NCI-H1048 (cell line): ENCODE data around the gene DNTT.

Experiments used
- DNase-seq: peaks from one replicate; lab custom pipeline; 2025; lab: John Stamatoyannopoulos, UW

Gene DNTT

GRCh38 chr10:96342402-96342801, 38.2 kb downstream of the DNTT start:
- DNase-seq: no peak

DNA sequence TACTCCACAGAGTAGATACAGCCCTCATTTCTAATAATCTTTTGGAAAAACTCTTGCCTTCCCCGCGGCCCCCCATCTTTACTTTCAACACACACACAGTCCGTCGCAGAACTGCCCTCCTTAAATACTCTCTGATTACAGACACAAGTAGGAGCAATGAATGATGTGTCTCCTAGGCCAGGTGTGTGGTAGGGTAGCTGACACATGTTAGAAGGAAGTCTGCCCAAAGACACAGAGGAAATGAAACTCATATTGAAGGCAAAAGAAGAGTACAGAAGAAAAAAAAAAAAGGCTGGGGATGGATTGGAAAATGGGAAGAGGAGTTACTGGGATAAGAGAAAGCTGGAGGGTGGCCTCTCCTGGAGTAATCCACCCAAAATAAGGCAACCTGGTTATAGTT, 39.9 kb downstream of the DNTT start:
- no peak for DNase-seq

DNA sequence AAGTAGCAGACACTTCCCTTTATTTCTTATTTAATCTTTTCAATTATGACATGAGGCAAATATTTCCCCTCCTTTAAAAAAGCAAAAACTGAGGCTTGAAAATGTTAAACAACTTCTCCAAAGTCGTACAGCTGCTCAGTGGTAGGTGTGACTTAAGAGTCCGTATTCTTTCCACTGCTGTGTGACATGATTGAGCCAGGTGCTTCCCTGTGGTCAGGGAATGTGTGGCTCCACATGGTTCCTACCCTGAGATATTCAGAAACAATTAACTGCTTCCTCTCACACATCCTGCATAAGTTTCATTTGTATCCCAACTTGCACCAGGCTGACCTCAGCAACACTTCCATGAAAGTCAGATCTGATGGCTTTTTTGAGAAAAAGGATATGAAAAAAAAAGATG, 41.0 kb downstream of the DNTT start:
- DNase-seq: no peak

- no peak for DNase-seq
Measured at GRCh38 chr10:96346295-96346694, 42.1 kb downstream of the DNTT start.

DNA sequence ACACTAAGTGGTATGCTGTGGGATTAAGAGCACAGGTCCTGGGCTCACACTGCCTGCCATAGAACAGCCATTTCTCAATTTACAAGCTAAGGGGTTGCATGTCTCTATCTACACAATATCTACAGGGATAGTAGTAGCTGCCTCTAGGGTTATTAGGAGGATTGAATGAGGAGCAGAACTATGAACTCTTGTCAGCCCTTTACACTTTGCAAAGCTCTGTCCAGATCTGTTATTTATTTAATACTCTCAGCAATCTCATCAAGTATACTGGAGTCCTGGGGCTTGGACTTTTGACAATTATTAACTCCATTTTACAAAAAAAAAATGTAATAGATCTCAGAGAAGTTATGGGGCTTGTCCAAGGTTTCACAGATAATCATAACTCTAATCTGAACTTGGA, 47.8 kb downstream of the DNTT start:
- no peak for DNase-seq

GRCh38 chr10:96352582-96352981, 48.3 kb downstream of the DNTT start:
- DNase-seq: no peak

DNA sequence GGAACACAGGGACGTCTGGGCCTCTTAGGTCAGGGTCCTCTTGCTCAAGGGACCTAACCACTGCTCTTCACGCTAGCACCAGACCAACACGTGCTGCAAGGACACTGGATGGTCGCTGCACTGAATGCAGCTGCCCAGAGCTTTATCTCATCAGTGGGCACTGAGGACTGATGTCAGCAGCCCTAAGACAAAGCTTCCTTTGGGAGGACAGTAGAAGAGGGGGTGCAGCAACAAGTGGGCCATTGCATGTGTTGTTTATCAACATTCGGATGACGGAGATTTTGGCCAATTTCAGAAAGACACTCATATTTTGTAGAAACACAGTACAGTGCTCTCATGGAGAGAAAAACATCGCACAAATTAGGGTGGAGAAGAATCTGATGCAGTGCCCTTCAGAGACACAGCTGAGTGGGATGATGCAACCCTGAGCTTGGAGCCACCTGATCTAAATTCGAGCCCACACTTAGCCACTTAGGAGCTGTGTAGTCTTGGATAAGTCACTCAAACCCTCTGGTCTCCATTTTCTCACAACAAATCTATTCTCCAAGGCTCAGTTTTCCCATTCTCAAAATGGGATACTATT, 52.9 kb downstream of the DNTT start:
- DNase-seq: no peak

GRCh38 chr10:96358851-96359540, 54.8 kb downstream of the DNTT start, which contains the start of gene OPALIN:
TSS of gene OPALIN (minus strand) at chr10:96359002. CDS start at chr10:96358896, 106 bp downstream.
- no peak for DNase-seq

DNA sequence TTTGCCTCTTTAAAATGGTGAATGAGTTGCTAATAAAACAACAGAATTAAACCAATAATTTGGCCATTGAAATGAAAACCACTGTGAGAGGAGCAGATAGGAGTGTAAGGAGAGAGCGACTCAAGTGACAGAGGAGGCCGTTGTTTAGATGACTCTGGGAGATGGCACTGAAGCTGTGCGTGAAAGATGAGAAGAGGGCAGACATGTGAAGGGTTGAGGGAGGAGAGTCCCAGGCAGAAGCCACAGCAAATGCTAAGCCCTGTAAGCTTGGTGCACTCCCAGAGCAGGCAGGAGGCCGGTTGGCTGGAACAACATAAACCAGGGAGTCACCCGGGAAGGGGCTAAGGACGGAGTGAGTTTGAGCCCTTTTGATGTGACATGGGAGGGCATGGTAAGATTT, 55.4 kb downstream of the DNTT start:
- DNase-seq: no peak

GRCh38 chr10:96360331-96360730, 56.1 kb downstream of the DNTT start:
- no peak for DNase-seq

- no peak for DNase-seq
Measured at GRCh38 chr10:96360766-96361165, 56.5 kb downstream of the DNTT start.

- no peak for DNase-seq
Measured at GRCh38 chr10:96365571-96365970, 61.3 kb downstream of the DNTT start.

DNA sequence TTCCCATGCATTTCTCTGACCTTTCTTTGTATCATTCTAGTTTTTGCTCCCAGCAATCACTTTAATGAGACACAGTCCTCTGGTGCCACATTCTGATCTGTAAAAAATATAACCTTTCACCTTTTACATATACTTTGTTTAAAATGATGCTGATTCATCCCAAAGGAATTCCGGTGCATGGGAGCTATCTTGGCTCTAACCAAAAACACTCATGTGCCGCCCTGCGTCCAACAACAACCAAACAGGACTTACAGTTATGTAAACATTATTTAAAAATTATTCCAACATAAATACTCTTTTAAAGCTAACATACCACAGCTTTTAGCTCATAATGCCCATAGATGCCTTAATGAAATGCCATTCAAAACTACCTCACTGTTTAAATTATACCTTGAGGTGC, 62.3 kb downstream of the DNTT start:
- no peak for DNase-seq

GRCh38 chr10:96367470-96367869, 63.2 kb downstream of the DNTT start:
- no peak for DNase-seq

DNA sequence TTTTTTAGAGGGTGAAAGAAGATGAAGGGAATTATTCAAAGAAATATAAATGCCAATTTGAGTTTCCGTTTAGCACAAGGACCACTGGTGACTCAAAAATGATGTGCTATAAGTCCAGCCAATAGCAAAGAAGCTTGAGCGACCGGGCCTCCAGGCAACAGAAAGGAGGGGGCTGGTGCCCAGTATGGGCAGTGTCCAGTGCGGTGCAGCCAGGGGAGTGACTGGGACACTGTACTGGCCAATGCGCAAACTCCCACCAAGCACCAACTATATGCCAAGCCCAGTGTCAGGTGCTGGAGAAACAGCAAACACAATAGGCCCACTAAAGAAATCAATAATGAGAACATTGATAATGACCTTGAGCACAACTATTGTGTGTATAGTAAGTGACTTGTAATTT, 64.7 kb downstream of the DNTT start:
- DNase-seq: no peak

DNA sequence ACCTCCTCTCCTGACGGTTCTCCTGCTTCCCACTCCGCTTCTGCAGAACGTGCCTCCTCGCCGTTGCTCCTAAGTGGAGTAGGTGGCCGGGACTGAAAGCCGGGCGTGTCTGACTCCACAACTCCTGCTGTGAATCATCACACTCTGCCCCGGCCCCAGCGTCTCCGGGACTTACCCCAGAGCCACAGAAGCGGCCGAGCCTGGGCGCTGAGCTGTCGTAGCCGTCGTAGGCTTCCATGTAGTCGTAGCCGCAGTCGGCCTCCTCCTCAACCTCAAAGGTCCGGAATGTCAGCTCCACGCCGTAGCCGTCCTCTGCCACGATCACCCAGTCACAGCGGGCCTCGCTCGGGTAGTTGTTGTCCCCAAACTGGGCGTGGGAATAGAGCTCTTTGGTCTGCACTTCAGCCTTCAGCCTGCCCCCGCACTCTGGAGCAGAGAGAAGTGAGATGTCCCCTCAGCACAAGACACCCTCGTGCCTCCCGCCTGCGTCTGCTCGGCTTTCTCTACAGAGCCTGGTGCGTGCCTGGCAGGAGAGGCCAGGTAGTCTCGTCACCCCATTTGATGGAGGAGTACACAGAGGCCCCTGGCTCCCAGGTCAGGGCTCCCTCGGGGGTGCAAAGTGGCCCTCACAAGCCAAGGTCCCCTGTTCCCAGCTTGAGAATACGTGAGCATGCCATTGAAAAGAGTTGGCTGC, 65.8 kb downstream of the DNTT start:
- no peak for DNase-seq

- no peak for DNase-seq
Measured at GRCh38 chr10:96370584-96371157, 66.4 kb downstream of the DNTT start.

DNA sequence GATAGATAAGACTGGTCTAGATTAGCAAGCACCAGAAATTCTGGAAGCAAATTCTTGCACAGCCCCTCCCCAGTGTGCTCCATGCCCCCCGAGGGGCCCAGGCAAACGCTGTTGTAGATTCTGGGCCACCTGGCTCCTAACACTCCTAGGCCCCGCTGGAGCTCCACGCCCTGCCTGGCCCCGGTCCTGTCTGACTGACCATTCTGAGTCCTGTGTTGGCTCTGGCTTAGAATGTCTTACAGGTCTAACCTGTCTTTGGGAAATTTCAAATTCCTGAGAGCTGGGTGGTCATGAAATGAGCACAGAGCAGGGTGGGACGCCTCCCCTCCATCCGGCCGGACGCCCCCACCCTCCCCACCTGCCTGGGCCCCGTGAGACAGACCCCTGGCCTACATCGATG, 67.1 kb downstream of the DNTT start:
- DNase-seq: no peak

DNA sequence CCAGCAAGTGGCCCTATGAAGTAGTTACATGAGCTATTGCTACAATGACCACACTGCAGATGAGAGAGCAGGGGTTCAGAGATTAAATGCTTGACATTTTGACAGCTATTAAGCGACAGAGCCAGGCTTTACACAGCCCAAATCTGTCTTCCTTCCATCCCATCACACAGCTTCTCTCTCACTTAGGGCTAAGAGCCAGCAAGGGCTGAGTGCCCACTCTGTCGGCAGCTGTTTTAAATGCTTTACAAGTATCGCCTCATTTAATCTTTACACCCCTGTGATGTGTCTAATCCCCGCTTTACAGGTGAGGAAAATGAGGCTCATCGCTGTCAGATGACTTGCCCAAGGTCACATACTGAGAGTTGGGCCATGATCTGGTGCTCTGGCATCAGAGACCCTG, 69.8 kb downstream of the DNTT start:
- no peak for DNase-seq

- DNase-seq: no peak
Measured at GRCh38 chr10:96374639-96374984, 70.4 kb downstream of the DNTT start.

DNA sequence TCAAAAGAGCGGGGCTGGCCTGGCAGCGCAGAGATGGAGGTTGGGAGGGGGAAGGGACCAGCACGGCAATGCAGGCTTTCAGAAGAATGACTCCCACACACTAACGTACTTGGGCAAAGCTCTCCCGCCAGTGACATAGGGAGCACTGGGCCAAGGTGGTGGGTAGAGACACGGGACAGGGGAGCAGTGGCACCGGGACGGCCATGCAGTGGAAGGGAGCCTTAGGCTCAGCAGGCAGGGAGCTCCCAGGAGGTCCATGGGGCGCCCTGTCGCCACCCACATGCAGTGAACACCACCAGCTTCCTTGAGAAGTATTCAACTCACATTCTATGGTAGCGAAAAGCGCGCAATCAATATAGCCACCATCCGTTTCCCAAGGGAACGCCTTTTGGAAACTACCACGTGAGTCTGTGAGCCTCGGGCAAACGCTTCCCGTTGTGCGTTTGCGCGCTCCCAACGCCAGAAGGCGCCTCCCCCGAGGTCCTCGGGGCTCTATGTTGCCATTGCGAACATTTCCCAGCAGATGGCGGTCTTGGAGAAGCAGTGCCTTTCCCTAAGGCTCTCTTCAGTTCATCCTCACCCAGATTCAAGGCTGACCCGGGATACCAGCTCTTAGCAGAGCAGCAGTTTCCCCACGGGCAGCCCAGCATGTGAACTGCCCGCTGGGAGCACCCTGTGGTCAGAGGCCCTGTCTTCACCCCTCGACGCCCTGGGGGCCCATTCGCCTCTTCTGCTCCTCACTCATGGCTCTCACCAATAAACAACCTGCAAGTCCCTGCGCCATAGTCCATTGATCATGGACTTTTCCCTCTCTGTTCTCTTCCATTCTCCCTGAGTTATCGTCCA, 71.0 kb downstream of the DNTT start:
- DNase-seq: peak; percentile 37

DNA sequence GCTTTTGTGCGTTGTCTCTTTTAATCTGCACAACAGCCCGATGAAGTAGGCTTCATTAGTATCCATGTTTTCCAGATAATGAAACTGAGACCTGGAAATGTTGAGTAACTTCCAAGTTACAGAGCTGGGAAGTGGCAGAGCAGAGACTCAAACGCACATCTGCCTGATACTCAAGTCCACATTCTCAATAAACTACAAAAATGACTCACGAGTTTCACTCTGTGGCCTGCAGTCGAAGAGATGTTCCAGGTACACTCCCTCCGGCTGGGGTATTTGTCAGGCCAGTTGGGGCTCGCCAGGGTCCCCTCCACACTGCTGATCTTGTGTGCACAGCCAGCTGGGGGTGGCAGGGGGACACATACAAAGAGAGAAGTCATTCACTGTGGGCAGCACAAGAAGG, 72.2 kb downstream of the DNTT start:
- DNase-seq: no peak
